BLaER1 treated with 17β-estradiol and CSF1 and Interleukin-3, amounts not matched to agents 10 nM and 100 nM (cell line): ENCODE measurements around the gene AP3B1.
A peak's percentile ranks its signal among the peaks of the same experiment; 100 is the strongest.

Experiments
- H3K27ac ChIP-seq, 11 experiments: shearing (Covaris generic); formaldehyde crosslinking; 2 replicates each; pipeline ENCODE4 v1.8.1; 2022
- H3K27me3 ChIP-seq, 11 experiments: shearing (Covaris generic); formaldehyde crosslinking; 2 replicates each; pipeline ENCODE4 v1.8.1; 2022
- H3K36me3 ChIP-seq, 11 experiments: shearing (Covaris generic); formaldehyde crosslinking; 2 replicates each; pipeline ENCODE4 v1.8.1; 2022
- H3K4me1 ChIP-seq, 10 experiments: shearing (Covaris generic); formaldehyde crosslinking; 2 replicates each; pipeline ENCODE4 v1.8.1; 2022
- H3K4me2 ChIP-seq, 11 experiments: shearing (Covaris generic); formaldehyde crosslinking; 2 replicates each; pipeline ENCODE4 v1.8.1; 2022
- H3K4me3 ChIP-seq, 10 experiments: shearing (Covaris generic); formaldehyde crosslinking; 2 replicates each; pipeline ENCODE4 v1.8.1; 2022
- H3K9ac ChIP-seq, 11 experiments: shearing (Covaris generic); formaldehyde crosslinking; 2 replicates each; pipeline ENCODE4 v1.8.1; 2022
- H3K9me3 ChIP-seq, 11 experiments: shearing (Covaris generic); formaldehyde crosslinking; replicated peaks in 1 of 11; 2 replicates each; pipeline ENCODE4 v1.8.1; 2022
- H4K20me1 ChIP-seq, 11 experiments: shearing (Covaris generic); formaldehyde crosslinking; 2 replicates each; pipeline ENCODE4 v1.8.1; 2022
- Cebpa-rat ChIP-seq, 11 experiments: shearing (Covaris generic); IDR thresholded peaks; 2 replicates each; pipeline ENCODE4 v1.8.1; 2022

AP3B1 gene

DNA sequence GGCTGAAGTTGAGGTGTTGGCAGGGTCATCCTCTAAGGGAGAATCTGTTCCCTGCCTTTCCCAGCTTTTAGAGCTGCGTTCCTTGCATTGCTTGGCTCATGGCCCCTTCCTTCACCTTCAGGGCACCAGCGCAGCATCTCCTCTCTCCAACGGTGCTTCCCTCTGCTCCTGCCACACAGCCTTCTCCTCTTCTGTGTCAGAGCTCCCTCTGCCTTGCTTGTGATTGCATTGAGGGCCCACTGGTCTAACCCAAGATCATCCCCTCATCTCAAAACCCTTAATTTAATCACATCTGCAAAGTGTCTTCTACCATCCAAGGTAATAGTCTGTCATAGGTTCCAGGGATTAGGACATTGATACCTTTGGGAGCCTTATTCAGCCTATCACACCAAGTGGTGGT lies 312.7 kb downstream of the AP3B1 start:
- Histone ChIP-seq H3K4me3 (no peak overlapping the region), H4K20me1 (no peaks in the 10 kb centered on the region), H3K27ac (no peak overlapping the region), H3K4me2 (no peak overlapping the region), H3K36me3 (no peaks in the 10 kb centered on the region), H3K27me3 (no peaks in the 10 kb centered on the region), H3K9ac (no peak overlapping the region), H3K4me1 (no peaks in the 10 kb centered on the region), H3K9me3 (no peaks in the 10 kb centered on the region)
- TF ChIP-seq Cebpa-rat (IDR thresholded peaks at IDR 0.05): no peak

DNA sequence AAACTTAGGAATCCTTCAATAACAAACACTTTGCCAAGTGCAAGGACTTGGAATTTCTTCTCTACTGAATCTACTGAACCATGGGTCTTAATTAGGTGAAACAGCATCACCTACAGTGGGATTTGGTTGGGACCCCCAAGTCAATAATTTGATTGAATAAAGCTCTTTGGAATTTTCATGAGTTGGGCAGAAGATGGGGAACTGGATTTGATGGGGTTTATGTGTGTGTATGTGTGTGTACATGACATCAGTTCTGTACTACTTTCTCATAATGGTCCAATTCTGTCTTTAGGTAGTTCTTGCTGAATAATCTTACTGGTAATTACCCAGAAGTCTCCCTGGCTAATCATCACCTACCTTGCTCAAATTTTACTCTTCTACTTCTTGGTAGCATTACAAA lies 319.9 kb downstream of the AP3B1 start:
- H3K36me3 ChIP-seq: no peaks in the 10 kb centered on the region
- H3K27me3 ChIP-seq: peaks cover 31 to 51% (median 42%) of the 10 kb centered on the region in 11 experiments
- no peak overlapping the region for H3K4me3 ChIP-seq
- no peak overlapping the region for H3K9ac ChIP-seq
- peaks cover 9 to 12% (median 11%) of the 10 kb centered on the region in 10 experiments; a peak in 19 of 20 replicates for H3K4me1 ChIP-seq
- no peak for TF ChIP-seq Cebpa-rat (IDR thresholded peaks at IDR 0.05)
- H3K27ac ChIP-seq: no peak overlapping the region
- no peak overlapping the region for H3K4me2 ChIP-seq
- no peaks in the 10 kb centered on the region for H4K20me1 ChIP-seq
- H3K9me3 ChIP-seq: peaks cover 0 to 15% (median 7%) of the 10 kb centered on the region in 11 experiments; a peak in 13 of 22 replicates

DNA sequence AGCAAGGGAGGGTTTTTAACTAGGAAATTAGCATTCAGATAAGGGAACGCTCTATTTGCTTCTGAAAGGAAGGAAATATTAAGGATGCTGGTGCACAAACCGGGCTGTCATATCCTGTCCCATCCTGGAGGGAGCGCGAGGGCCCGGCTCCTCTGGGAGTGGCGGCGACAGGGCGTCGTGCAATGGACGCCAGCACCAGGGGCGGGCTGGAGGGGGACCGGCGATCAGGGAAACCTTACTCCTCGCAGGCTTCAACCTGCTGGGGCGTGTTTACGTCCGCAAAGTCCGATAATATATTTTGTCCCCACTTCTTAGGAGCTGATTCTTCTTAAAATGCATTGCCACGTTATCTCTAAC lies 321.3 kb downstream of the AP3B1 start:
- H3K4me2 ChIP-seq: peak overlapping the region; percentile 68 to 88 (median 79)
- peaks cover 9 to 12% (median 11%) of the 10 kb centered on the region in 10 experiments; a peak in 19 of 20 replicates for H3K4me1 ChIP-seq
- H3K27ac ChIP-seq: no peak overlapping the region
- no peak for TF ChIP-seq Cebpa-rat (IDR thresholded peaks at IDR 0.05)
- H3K9ac ChIP-seq: no peak overlapping the region
- H3K4me3 ChIP-seq: peak overlapping the region in 9 of 10 experiments; percentile 33 to 62 (median 49); a peak in 10 of 20 replicates
- peaks cover 0 to 15% (median 7%) of the 10 kb centered on the region in 11 experiments; a peak in 13 of 22 replicates for H3K9me3 ChIP-seq
- no peaks in the 10 kb centered on the region for H4K20me1 ChIP-seq
- H3K36me3 ChIP-seq: no peaks in the 10 kb centered on the region
- H3K27me3 ChIP-seq: peaks cover 31 to 51% (median 42%) of the 10 kb centered on the region in 11 experiments

DNA sequence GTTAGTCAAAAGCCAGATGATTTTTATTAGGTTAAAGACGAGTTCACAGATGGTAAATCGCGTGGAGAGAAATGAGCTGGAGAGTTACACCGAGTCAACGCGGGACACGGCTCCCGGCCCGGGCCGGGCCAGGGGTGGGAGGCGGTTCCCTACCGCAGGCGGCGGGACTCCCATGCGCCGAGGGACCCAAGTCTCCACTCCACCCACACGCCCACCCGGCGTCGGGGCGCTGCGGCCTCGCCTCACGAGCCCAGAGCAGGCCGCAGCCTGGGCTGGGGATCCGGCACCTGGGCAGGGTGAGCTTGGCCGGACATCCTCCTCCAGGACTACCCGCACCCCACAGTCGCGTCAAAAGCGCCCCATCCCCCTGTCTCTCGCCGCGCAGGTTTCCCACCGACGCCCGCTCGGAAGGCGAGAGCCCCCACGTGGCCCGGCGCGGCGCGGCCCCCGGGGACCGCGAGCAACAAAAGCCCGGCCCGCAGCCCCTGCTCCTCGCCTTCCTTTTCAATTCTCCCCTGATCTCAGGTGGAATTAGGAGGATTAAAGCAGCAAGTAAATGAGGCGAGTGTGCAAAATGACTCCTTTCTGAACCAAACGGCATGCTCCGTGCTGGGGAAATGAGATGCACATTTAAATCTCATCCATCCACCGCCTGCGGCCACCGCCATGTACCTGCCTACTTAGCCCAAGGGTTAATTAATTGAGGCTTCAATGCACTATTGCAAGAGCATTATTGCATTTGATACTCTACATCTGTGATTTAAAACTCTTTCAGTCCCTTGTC lies 321.8 kb downstream of the AP3B1 start:
- no peaks in the 10 kb centered on the region for H4K20me1 ChIP-seq
- peak overlapping the region; percentile 33 to 62 (median 50) for H3K4me3 ChIP-seq
- peaks cover 9 to 12% (median 11%) of the 10 kb centered on the region in 10 experiments; a peak in 19 of 20 replicates for H3K4me1 ChIP-seq
- H3K27ac ChIP-seq: no peak overlapping the region
- peaks cover 31 to 51% (median 42%) of the 10 kb centered on the region in 11 experiments for H3K27me3 ChIP-seq
- peak overlapping the region; percentile 68 to 88 (median 79) for H3K4me2 ChIP-seq
- peak overlapping the region in 6 of 11 experiments; percentile 5 to 53 (median 19); a peak in 5 of 22 replicates for H3K9ac ChIP-seq
- H3K9me3 ChIP-seq: peaks cover 0 to 15% (median 7%) of the 10 kb centered on the region in 11 experiments; a peak in 14 of 22 replicates
- no peaks in the 10 kb centered on the region for H3K36me3 ChIP-seq
- TF ChIP-seq Cebpa-rat (IDR thresholded peaks at IDR 0.05): no peak

DNA sequence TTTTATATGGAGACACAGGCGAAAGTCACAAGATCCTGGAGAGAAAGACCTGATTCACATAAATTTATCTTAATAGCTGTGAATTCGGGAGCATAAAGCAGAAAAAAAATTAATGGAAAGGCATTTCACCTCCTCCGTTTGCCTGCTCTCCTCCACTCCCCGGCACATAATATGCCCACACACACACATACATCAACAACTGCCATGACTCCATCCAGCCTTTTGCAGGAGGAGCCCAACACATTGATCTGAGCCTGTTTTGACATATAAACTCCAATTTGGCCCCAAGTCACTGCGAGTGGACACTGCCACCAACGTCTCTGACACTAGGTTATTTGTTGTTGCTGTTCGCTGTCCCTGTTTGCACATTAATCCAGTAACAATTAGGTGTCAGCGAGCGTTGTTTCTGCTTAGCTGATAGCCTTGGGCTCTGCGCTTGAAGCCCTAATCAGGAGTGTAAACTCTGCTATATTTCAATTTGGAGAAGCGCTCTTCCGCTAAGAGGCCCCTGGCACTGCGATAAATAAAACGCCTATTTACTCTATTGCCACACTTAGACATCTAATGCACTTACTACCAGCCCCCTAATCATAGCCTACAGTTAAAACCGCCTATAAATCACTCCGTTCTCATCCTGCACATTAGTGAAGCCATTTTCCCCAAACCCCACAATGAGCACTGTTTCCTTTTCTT lies 322.6 kb downstream of the AP3B1 start:
- peaks cover 31 to 51% (median 42%) of the 10 kb centered on the region in 11 experiments for H3K27me3 ChIP-seq

DNA sequence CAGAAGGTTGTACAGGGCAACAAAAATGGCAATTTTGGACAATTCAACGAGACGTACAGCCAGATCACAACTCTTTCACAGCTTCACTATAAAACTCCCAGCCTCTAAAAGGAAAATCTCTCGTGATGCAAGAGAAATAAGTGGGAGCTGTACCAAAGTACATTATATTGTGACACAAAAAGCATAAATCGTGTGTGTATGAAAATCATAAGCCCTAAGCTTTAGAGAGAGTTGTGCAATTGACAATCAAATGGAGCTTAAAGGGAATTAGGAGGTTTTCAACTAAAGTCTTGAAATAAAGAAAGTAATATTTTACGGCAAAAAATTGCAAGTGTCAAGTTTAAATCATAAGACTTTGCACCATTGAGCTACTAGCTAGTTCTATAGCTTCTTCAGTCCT lies 323.6 kb downstream of the AP3B1 start:
- no peak for TF ChIP-seq Cebpa-rat (IDR thresholded peaks at IDR 0.05)
- H3K27me3 ChIP-seq: peaks cover 31 to 51% (median 42%) of the 10 kb centered on the region in 11 experiments
- H3K4me1 ChIP-seq: peaks cover 9 to 12% (median 11%) of the 10 kb centered on the region in 10 experiments; a peak in 19 of 20 replicates
- H4K20me1 ChIP-seq: no peaks in the 10 kb centered on the region
- H3K4me3 ChIP-seq: no peak overlapping the region
- no peak overlapping the region for H3K4me2 ChIP-seq
- H3K9me3 ChIP-seq: peaks cover 0 to 19% (median 10%) of the 10 kb centered on the region in 11 experiments; a peak in 16 of 22 replicates
- no peak overlapping the region for H3K27ac ChIP-seq
- H3K36me3 ChIP-seq: no peaks in the 10 kb centered on the region
- H3K9ac ChIP-seq: no peak overlapping the region

More for the DNA sequence above, 322.6 kb downstream of the AP3B1 start:
- peaks cover 0 to 15% (median 9%) of the 10 kb centered on the region in 11 experiments; a peak in 16 of 22 replicates for H3K9me3 ChIP-seq
- no peak overlapping the region for H3K9ac ChIP-seq
- peak overlapping the region; percentile 68 to 88 (median 79); a peak in 18 of 22 replicates for H3K4me2 ChIP-seq
- peak overlapping the region in 6 of 10 experiments; percentile 49 to 62 (median 55); a peak in 10 of 20 replicates for H3K4me3 ChIP-seq
- H4K20me1 ChIP-seq: no peaks in the 10 kb centered on the region
- TF ChIP-seq Cebpa-rat (IDR thresholded peaks at IDR 0.05): no peak
- peaks cover 9 to 12% (median 11%) of the 10 kb centered on the region in 10 experiments; a peak in 19 of 20 replicates for H3K4me1 ChIP-seq
- no peak overlapping the region for H3K27ac ChIP-seq
- no peaks in the 10 kb centered on the region for H3K36me3 ChIP-seq

DNA sequence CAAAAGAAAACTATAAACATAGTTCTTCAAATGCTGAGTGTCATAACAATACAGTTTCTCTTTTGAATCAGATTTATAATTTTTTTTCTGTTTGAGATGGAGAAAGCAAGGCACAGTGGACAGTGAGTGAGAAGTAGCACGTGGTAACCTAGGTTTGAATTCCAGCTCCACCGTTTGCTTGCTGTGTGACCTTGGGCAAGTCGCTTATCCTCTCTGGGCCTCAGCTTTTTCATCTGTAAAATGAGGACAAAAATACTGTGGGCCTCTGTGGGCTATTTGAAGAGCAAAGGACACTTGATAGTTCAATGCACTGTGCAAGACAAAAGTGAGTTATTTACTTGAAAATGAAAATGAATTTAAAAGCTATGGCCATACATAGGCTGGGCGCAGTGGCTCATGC lies 330.7 kb downstream of the AP3B1 start:
- H3K27ac ChIP-seq: no peak overlapping the region
- no peaks in the 10 kb centered on the region for H3K36me3 ChIP-seq
- no peak for TF ChIP-seq Cebpa-rat (IDR thresholded peaks at IDR 0.05)
- peaks cover 4 to 16% (median 7%) of the 10 kb centered on the region in 11 experiments for H3K27me3 ChIP-seq
- peaks cover 0 to 9% (median 0%) of the 10 kb centered on the region in 11 experiments; a peak in 5 of 22 replicates for H3K9me3 ChIP-seq
- H3K4me2 ChIP-seq: no peak overlapping the region
- no peak overlapping the region for H3K9ac ChIP-seq
- no peaks in the 10 kb centered on the region for H4K20me1 ChIP-seq
- no peak overlapping the region for H3K4me3 ChIP-seq
- no peaks in the 10 kb centered on the region for H3K4me1 ChIP-seq

DNA sequence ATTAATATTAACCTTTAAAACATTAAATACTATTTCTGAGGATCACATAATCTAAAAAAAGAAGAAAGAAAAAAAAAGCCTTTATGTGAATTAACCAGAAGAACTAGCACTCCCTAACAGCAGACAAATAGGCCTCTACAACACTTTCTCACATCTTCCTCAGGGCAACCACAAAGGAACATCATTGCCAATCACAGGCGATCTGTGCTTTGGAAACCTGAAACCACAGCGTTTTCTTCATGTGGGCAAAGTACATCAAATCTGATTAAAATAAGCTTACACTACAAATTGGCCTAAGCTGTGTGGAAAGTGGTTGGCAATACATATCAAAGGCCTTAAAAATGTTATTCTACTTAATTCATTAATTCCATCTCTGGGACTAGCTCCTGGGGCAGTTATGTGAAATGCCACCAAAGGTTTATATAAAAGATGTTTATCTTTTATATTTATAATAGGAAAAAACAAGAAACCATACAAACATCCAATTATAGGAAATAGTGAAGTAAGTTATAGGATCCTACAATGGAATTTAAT lies 333.6 kb downstream of the AP3B1 start:
- Histone ChIP-seq H3K4me2 (no peak overlapping the region), H3K27me3 (peaks cover 23 to 35% (median 27%) of the 10 kb centered on the region in 11 experiments)
- no peak for TF ChIP-seq Cebpa-rat (IDR thresholded peaks at IDR 0.05)

DNA sequence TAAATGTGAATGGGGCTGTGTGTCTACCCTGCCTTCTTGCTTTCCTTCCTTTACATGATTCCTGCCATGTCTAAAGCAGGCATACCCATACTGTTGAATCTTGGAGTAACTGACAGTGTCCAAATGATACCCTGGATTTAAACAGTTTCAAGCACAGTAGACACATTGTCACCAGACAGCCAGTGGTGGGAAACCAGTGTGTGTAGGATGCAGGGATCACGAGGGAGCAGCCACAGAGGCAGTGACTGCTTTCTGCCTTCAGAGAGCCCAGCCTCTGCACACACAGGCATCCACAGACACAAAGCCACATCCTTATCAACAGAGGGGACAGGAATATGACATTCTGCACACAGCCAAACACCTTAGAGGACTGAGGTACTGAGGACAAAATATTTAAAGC lies 334.2 kb downstream of the AP3B1 start:
- H3K27me3 ChIP-seq: peaks cover 23 to 35% (median 27%) of the 10 kb centered on the region in 11 experiments
- H3K36me3 ChIP-seq: no peaks in the 10 kb centered on the region; a peak in 1 of 22 replicates
- no peak overlapping the region for H3K9ac ChIP-seq
- TF ChIP-seq Cebpa-rat (IDR thresholded peaks at IDR 0.05): no peak
- no peaks in the 10 kb centered on the region for H4K20me1 ChIP-seq
- H3K4me2 ChIP-seq: no peak overlapping the region
- H3K4me1 ChIP-seq: no peaks in the 10 kb centered on the region
- peaks cover 13 to 24% (median 15%) of the 10 kb centered on the region in 11 experiments; a peak in 21 of 22 replicates for H3K9me3 ChIP-seq
- no peak overlapping the region for H3K27ac ChIP-seq
- H3K4me3 ChIP-seq: no peak overlapping the region

More for the DNA sequence above, 333.6 kb downstream of the AP3B1 start:
- Histone ChIP-seq H3K9ac (no peak overlapping the region), H3K4me3 (no peak overlapping the region), H3K9me3 (peaks cover 13 to 24% (median 15%) of the 10 kb centered on the region in 11 experiments; a peak in 21 of 22 replicates), H4K20me1 (no peaks in the 10 kb centered on the region), H3K27ac (no peak overlapping the region), H3K4me1 (no peaks in the 10 kb centered on the region), H3K36me3 (no peaks in the 10 kb centered on the region; a peak in 1 of 22 replicates)
